Sigmoid colon (tissue), 7 donors: ENCODE measurements around the gene POLH. TPM values are rescaled to one million over a fixed set of nuclear protein-coding genes. Genes with fewer than 3 reads are reported as not detected.

Experiments
- DNase-seq: peaks from one replicate; pipeline ENCODE4 v3.0.0-alpha.2; 2019
- H3K27ac ChIP-seq, 4 donors: fragments of 200-600 bp; sonication (generic); one replicate each; pipeline ENCODE4 v1.5.1; 2016 to 2019; ENCODE audit warnings: mild to moderate bottlenecking in 1 of 4
- H3K27me3 ChIP-seq, 3 donors: fragments of 200-600 bp; sonication (generic); one replicate each; pipeline ENCODE4 v1.5.1; 2019; ENCODE audit warnings: mild to moderate bottlenecking in 1 of 3
- H3K36me3 ChIP-seq, 4 donors: fragments of 200-600 bp; sonication (generic); one replicate each; pipeline ENCODE4 v1.5.1; 2016 to 2019
- H3K4me1 ChIP-seq, 4 donors: fragments of 200-600 bp; sonication (generic); one replicate each; pipeline ENCODE4 v1.5.1; 2017 to 2019
- H3K4me3 ChIP-seq, 4 donors: fragments of 200-600 bp; sonication (generic); one replicate each; pipeline ENCODE4 v1.5.1; 2017 to 2019; ENCODE audit warnings: mild to moderate bottlenecking in 2 of 4, moderate library complexity in 1 of 4
- H3K9me3 ChIP-seq, 4 donors: fragments of 200-600 bp in 3 of 4; sonication (generic) in 3 of 4; one replicate each; pipeline versions ENCODE4 v1.5.1 to v1.6.1; 2013 to 2019
- CTCF ChIP-seq, 4 experiments: fragments of 450-650 bp in 3 of 4; fragments of 200-600 bp in 1 of 4; IDR thresholded peaks; one replicate each; pipeline ENCODE4 v1.5.1; 2016 to 2019; ENCODE audit warnings: antibody characterized with exemption in 4 of 4, mild to moderate bottlenecking in 3 of 4, moderate library complexity in 2 of 4
- EP300 ChIP-seq, 4 donors: sonication (generic); formaldehyde crosslinking; IDR thresholded peaks; one replicate each; pipeline ENCODE4 v1.6.1; 2017; ENCODE audit warnings: antibody characterized with exemption in 4 of 4
- POLR2A ChIP-seq, 2 donors: fragments of 450-650 bp; IDR thresholded peaks; one replicate each; pipeline ENCODE4 v1.6.1; 2016; ENCODE audit warnings: antibody characterized with exemption in 2 of 2, mild to moderate bottlenecking in 2 of 2, moderate library complexity in 2 of 2
- POLR2AphosphoS5 ChIP-seq, 4 donors: sonication (generic); formaldehyde crosslinking; IDR thresholded peaks; one replicate each; pipeline ENCODE4 v1.6.1; 2017; ENCODE audit warnings: antibody characterized with exemption in 4 of 4
- WGBS, 2 donors: extraction: QIAGEN DNeasy Blood & Tissue Kit; methylation state at CpG; one replicate each; pipeline ENCODE4 v1.1.7; 2013; 5-methylcytosine and 5-hydroxymethylcytosine counted together
- intact Hi-C: fragments of 100-400 bp; cut with DNase I; formaldehyde crosslinking; loops from one replicate; pipeline ENCODE4 v1.15.1; 2023
- polyA plus RNA-seq, 3 donors: library from polyadenylated mRNA; stranded (reverse); fragments of 200-250 nt; gene quantifications; one replicate each; pipeline ENCODE4 v1.2.3, GENCODE V29; 2013
- total RNA-seq, 4 donors: library from RNA; depleted of rRNA; stranded (reverse); fragments of >200 nt; gene quantifications; one replicate each; pipeline ENCODE4 v1.1.0, GENCODE V29; 2016
- donor health status: healthy with polysubstance abuse.
- donor health status: Bipolar disorder and iron deficiency.
- donor health status: healthy.

Gene POLH
- total and polyA plus RNA-seq, 7 donors: 1.8 to 7.8 (median 5.0) TPM

DNA sequence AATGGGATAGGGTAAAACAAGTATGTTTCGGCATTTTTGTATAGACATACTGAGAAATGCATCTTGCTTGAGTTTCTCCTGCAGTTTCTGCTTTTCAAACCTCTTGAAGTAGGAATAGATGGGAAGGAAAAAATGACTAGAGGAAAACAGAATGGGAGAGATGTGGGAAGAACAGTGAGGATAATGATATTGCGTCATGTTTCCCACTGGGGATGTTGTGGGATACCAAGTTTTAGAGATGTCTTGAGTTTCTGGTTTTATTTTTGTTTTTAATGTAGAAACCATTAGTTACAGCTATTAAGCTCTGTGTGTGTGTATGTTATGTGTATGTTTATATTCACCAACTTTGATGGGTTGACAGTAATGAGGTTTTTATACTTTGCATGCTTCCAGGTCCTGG, 24.6 kb downstream of the POLH start:
- intact Hi-C loops: no loop called here
- DNase-seq: no peak
- Histone ChIP-seq H3K4me3 (no peak overlapping the region), H3K27ac (no peak overlapping the region), H3K4me1 (no peaks in the 10 kb centered on the region), H3K9me3 (no peaks in the 10 kb centered on the region), H3K27me3 (no peaks in the 10 kb centered on the region), H3K36me3 (peaks cover 0 to 64% (median 4%) of the 10 kb centered on the region in 4 donors)
- WGBS, 2 donors: 94 to 98% methylated on average over 2 of the region's 2 CpGs
- TF ChIP-seq EP300 (IDR thresholded peaks at IDR 0.05) (no peak), POLR2AphosphoS5 (IDR thresholded peaks at IDR 0.05) (no peak), POLR2A (IDR thresholded peaks at IDR 0.05) (no peak), CTCF (IDR thresholded peaks at IDR 0.05) (no peak)

DNA sequence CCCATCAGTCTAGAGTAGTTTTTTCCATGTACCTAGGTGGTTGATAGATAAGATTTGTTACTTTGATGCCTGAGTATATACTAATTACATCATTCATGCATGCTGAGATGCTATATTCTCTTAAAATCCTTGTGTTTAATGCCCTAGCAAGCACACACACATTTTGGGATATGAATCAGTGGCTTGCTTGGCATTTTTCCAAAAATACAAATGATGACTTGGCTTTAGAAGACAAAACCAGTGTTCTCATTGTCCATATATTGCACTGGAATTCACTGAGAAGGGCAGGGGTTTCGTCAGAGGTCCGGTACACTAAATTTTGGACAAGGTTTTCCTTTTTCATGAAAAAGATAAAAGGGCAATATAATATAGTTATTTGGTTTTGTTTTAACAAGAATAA, 28.2 kb downstream of the POLH start:
- intact Hi-C loops: no loop called here
- H3K4me3 ChIP-seq: no peak overlapping the region
- no peaks in the 10 kb centered on the region for H3K4me1 ChIP-seq
- no peaks in the 10 kb centered on the region for H3K9me3 ChIP-seq
- no peak overlapping the region for H3K27ac ChIP-seq
- 95 to 97% methylated on average over 2 of the region's 2 CpGs for WGBS, 2 donors
- H3K27me3 ChIP-seq: no peaks in the 10 kb centered on the region
- DNase-seq: no peak
- peaks cover 0 to 62% (median 6%) of the 10 kb centered on the region in 4 donors for H3K36me3 ChIP-seq
- TF ChIP-seq EP300 (IDR thresholded peaks at IDR 0.05) (no peak), CTCF (IDR thresholded peaks at IDR 0.05) (no peak), POLR2AphosphoS5 (IDR thresholded peaks at IDR 0.05) (no peak), POLR2A (IDR thresholded peaks at IDR 0.05) (no peak)

GRCh38 chr6:43606019-43606418, 30.0 kb downstream of the POLH start:
- no peak overlapping the region for H3K27ac ChIP-seq
- peaks cover 0 to 66% (median 9%) of the 10 kb centered on the region in 4 donors for H3K36me3 ChIP-seq
- TF ChIP-seq CTCF (IDR thresholded peaks at IDR 0.05) (no peak), EP300 (IDR thresholded peaks at IDR 0.05) (no peak), POLR2A (IDR thresholded peaks at IDR 0.05) (no peak), POLR2AphosphoS5 (IDR thresholded peaks at IDR 0.05) (no peak)
- H3K4me3 ChIP-seq: no peak overlapping the region
- 83 to 89% methylated on average over 2 of the region's 2 CpGs for WGBS, 2 donors
- H3K4me1 ChIP-seq: no peaks in the 10 kb centered on the region
- no peaks in the 10 kb centered on the region for H3K9me3 ChIP-seq
- no peak for DNase-seq
- intact Hi-C loops: loop anchor here (5.0 kb wide), 1 partner anchor 471 kb away; no protein-coding TSS in a partner anchor
- no peaks in the 10 kb centered on the region for H3K27me3 ChIP-seq

DNA sequence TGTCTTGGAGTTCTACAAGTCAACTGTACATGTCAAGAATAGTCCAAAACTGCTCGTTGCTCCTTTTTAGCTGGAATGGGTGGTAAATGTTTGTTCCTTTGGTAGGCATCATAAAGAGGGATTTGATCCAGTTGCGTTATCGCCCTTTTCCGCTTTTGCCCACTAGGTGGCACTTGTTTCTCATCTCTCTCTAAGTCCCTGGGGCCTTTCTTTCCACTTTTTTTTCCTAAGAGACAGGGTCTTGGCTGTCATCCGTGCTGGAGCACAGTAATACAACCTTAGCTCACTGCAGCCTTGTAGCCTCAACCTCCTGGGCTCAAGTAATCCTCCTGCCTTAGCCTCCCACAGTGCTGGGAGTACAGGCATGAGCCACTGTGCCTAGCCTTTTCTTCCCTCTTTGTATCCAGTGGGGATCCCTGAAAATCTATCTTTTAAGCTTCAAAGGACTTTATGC, 32.4 kb downstream of the POLH start:
- no peak for TF ChIP-seq EP300 (IDR thresholded peaks at IDR 0.05)
- no peak for TF ChIP-seq POLR2A (IDR thresholded peaks at IDR 0.05)
- peak; percentile 38 to 73 (median 63) for TF ChIP-seq CTCF (IDR thresholded peaks at IDR 0.05)
- peak in 2 of 4 donors; percentile 16 to 23 for TF ChIP-seq POLR2AphosphoS5 (IDR thresholded peaks at IDR 0.05)
- no peak overlapping the region for H3K27ac ChIP-seq
- H3K4me3 ChIP-seq: no peak overlapping the region
- WGBS, 2 donors: 1 to 10% methylated on average over 5 of the region's 5 CpGs
- intact Hi-C loops: loop anchor here (5.0 kb wide), 1 partner anchor 469 kb away; no protein-coding TSS in a partner anchor
- no peaks in the 10 kb centered on the region for H3K9me3 ChIP-seq
- DNase-seq: no peak
- no peaks in the 10 kb centered on the region for H3K4me1 ChIP-seq
- H3K36me3 ChIP-seq: peaks cover 0 to 61% (median 10%) of the 10 kb centered on the region in 4 donors
- no peaks in the 10 kb centered on the region for H3K27me3 ChIP-seq

GRCh38 chr6:43608807-43609206, 32.8 kb downstream of the POLH start:
- no peaks in the 10 kb centered on the region for H3K4me1 ChIP-seq
- intact Hi-C loops: loop anchor here (5.0 kb wide), 1 partner anchor 468 kb away; no protein-coding TSS in a partner anchor
- no peaks in the 10 kb centered on the region for H3K9me3 ChIP-seq
- H3K36me3 ChIP-seq: peaks cover 4 to 61% (median 15%) of the 10 kb centered on the region in 4 donors
- WGBS, 2 donors: 76 to 82% methylated on average over 1 of the region's 1 CpG
- H3K27ac ChIP-seq: no peak overlapping the region
- no peak overlapping the region for H3K4me3 ChIP-seq
- no peak for DNase-seq
- no peaks in the 10 kb centered on the region for H3K27me3 ChIP-seq
- TF ChIP-seq EP300 (IDR thresholded peaks at IDR 0.05) (no peak), POLR2AphosphoS5 (IDR thresholded peaks at IDR 0.05) (no peak), POLR2A (IDR thresholded peaks at IDR 0.05) (no peak), CTCF (IDR thresholded peaks at IDR 0.05) (no peak)
